Esophagus squamous epithelium (tissue), 4 donors: ENCODE measurements around the gene MUSK.

Source experiments
- CTCF ChIP-seq, 6 experiments: fragments of 450-650 bp in 4 of 6; fragments of 200-600 bp in 2 of 6; sonication (generic) in 2 of 6; IDR thresholded peaks; one replicate each; pipeline ENCODE4 v1.5.1; 2016 to 2019; ENCODE audit warnings: antibody characterized with exemption in 6 of 6, mild to moderate bottlenecking in 4 of 6, moderate library complexity in 4 of 6
- POLR2A ChIP-seq, 4 donors: fragments of 450-650 bp; IDR thresholded peaks; one replicate each; pipeline ENCODE4 v1.6.1; 2017; ENCODE audit warnings: antibody characterized with exemption in 4 of 4, mild to moderate bottlenecking in 4 of 4, moderate library complexity in 3 of 4

GRCh38 chr9:110815361-110815760, 146.8 kb downstream of the MUSK start:
- TF ChIP-seq CTCF (IDR thresholded peaks at IDR 0.05), result no peak
- TF ChIP-seq POLR2A (IDR thresholded peaks at IDR 0.05), result no peak
